H1 (cell line): Measurements from ENCODE around the gene RCC1. TPM values are rescaled to one million over a fixed set of nuclear protein-coding genes. Genes with fewer than 3 reads are reported as not detected.
"Not testable (repeated sequence)": the region's sequence is repeated elsewhere in the genome, so short reads cannot be mapped to it uniquely, and the experiment has no call there.

Experiments used
- CTCF ChIA-PET: fragments of 300-600 bp; sonication (Branson Sonifier 250); formaldehyde crosslinking; loops from one replicate; lab custom pipeline; 2021; ENCODE audit not compliant: partially characterized antibody; lab: Charles Lee
- POLR2A ChIA-PET: fragments of 300-600 bp; sonication (Branson Sonifier 250); formaldehyde crosslinking; loops from one replicate; lab custom pipeline; 2021; ENCODE audit warnings: inconsistent platforms; ENCODE audit not compliant: partially characterized antibody; lab: Charles Lee
- DNase-seq, 2 experiments: peaks; one replicate each; pipeline versions ENCODE4 v3.0.0 to v3.0.0-alpha.2; 2010 to 2022; ENCODE audit warnings: low spot score in 2 of 2, low read depth in 1 of 2, mixed read lengths in 1 of 2
- FAIRE-seq: peaks from 2 replicates; lab custom pipeline; 2011; peaks lifted over from hg19 to GRCh38; lab: Jason Lieb, UNC
- H2AFZ ChIP-seq: 2 replicates; pipeline ENCODE4 v1.8.1; 2012; ENCODE audit warnings: low read length, inconsistent platforms
- H2AK5ac ChIP-seq: 2 replicates; pipeline ENCODE4 v1.6.1; 2013; ENCODE audit warnings: low read depth, low read length
- H2BK120ac ChIP-seq: replicated peaks from 2 replicates; pipeline ENCODE3; 2013; ENCODE audit warnings: low read depth, low read length, inconsistent platforms
- H2BK12ac ChIP-seq: 2 replicates; pipeline ENCODE4 v1.6.1; 2013; ENCODE audit warnings: low read depth, low read length
- H2BK15ac ChIP-seq: 2 replicates; pipeline ENCODE4 v1.6.1; 2013; ENCODE audit warnings: low read length
- H2BK20ac ChIP-seq: 2 replicates; pipeline ENCODE4 v1.6.1; 2013; ENCODE audit warnings: low read length
- H2BK5ac ChIP-seq: 2 replicates; pipeline ENCODE4 v1.6.1; 2013; ENCODE audit warnings: low read depth, low read length
- H3K14ac ChIP-seq: 2 replicates; pipeline ENCODE4 v1.6.1; 2013; ENCODE audit warnings: inconsistent platforms; ENCODE audit not compliant: insufficient read length
- H3K18ac ChIP-seq: 2 replicates; pipeline ENCODE4 v1.6.1; 2013; ENCODE audit warnings: low read length; ENCODE audit errors: extremely low read depth
- H3K23ac ChIP-seq: 2 replicates; pipeline ENCODE4 v1.6.1; 2013; ENCODE audit warnings: inconsistent platforms; ENCODE audit not compliant: insufficient read length
- H3K23me2 ChIP-seq: 2 replicates; pipeline ENCODE4 v1.6.1; 2013; ENCODE audit warnings: low read depth, low read length
- H3K27ac ChIP-seq: 2 replicates; pipeline ENCODE4 v1.6.1; 2011; ENCODE audit warnings: low read depth, low read length, inconsistent platforms
- H3K27me3 ChIP-seq, 4 experiments: replicated peaks in 1 of 4; 1 replicate in 1 of 4; 2 replicates in 3 of 4; pipeline versions ENCODE4 v1.6.1 to v1.8.1; 2011 to 2013; ENCODE audit warnings: low read length in 3 of 4, mild to moderate bottlenecking in 3 of 4, inconsistent platforms in 2 of 4, mixed read lengths in 2 of 4, moderate library complexity in 1 of 4; ENCODE audit not compliant: control insufficient read depth in 3 of 4, insufficient read depth in 3 of 4; ENCODE audit errors: extremely low read depth in 1 of 4
- H3K36me3 ChIP-seq, 4 experiments: 2 replicates each; pipeline versions ENCODE4 v1.6.1 to v1.8.1; 2011 to 2013; ENCODE audit warnings: mild to moderate bottlenecking in 4 of 4, low read length in 3 of 4, moderate library complexity in 2 of 4, control low read depth in 1 of 4, inconsistent platforms in 1 of 4; ENCODE audit not compliant: insufficient read depth in 4 of 4, control insufficient read depth in 2 of 4
- H3K4ac ChIP-seq: replicated peaks from 2 replicates; pipeline ENCODE3; 2013; ENCODE audit warnings: low read length, low read depth, mixed read lengths, inconsistent platforms; ENCODE audit not compliant: insufficient read length
- H3K4me1 ChIP-seq, 4 experiments: replicated peaks in 1 of 4; 1 replicate in 1 of 4; 2 replicates in 3 of 4; pipeline versions ENCODE4 v1.6.1 to v1.8.1; 2011 to 2013; ENCODE audit warnings: low read length in 3 of 4, inconsistent platforms in 2 of 4, mixed read lengths in 1 of 4; ENCODE audit not compliant: insufficient read depth in 4 of 4, control insufficient read depth in 3 of 4
- H3K4me2 ChIP-seq, 2 experiments: 2 replicates each; pipeline versions ENCODE4 v1.6.1 to v1.8.1; 2011 to 2013; ENCODE audit warnings: low read depth in 2 of 2, low read length in 2 of 2, control low read depth in 1 of 2, inconsistent platforms in 1 of 2, mild to moderate bottlenecking in 1 of 2; ENCODE audit not compliant: insufficient read depth in 1 of 2
- H3K4me3 ChIP-seq, 4 experiments: fragments of 200-600, 300-600 bp in 1 of 4; sonication (generic), shearing (Covaris generic), sonication (Bioruptor Twin) in 1 of 4; 2 replicates each; pipeline versions ENCODE4 v1.5.1 to v1.8.1; 2011 to 2016; ENCODE audit warnings: low read length in 4 of 4, low read depth in 3 of 4, control low read depth in 2 of 4, inconsistent platforms in 2 of 4, mild to moderate bottlenecking in 2 of 4, mixed read lengths in 1 of 4, moderate library complexity in 1 of 4; ENCODE audit not compliant: insufficient read depth in 2 of 4; ENCODE audit errors: extremely low read depth in 1 of 4
- H3K56ac ChIP-seq: replicated peaks from 2 replicates; pipeline ENCODE3; 2013; ENCODE audit warnings: low read depth, mild to moderate bottlenecking, mixed read lengths, low read length, inconsistent platforms; ENCODE audit not compliant: insufficient read length
- H3K79me1 ChIP-seq: 2 replicates; pipeline ENCODE4 v1.6.1; 2013; ENCODE audit warnings: low read depth, low read length, control low read depth
- H3K79me2 ChIP-seq, 2 experiments: 2 replicates each; pipeline versions ENCODE4 v1.6.1 to v1.8.1; 2012 to 2013; ENCODE audit warnings: low read length in 2 of 2, mild to moderate bottlenecking in 2 of 2, inconsistent platforms in 1 of 2; ENCODE audit not compliant: insufficient read depth in 2 of 2, control insufficient read depth in 1 of 2
- H3K9ac ChIP-seq, 4 experiments: replicated peaks in 1 of 4; 1 replicate in 1 of 4; 2 replicates in 3 of 4; pipeline versions ENCODE4 v1.6.1 to v1.8.1; 2011 to 2013; ENCODE audit warnings: low read depth in 3 of 4, low read length in 3 of 4, control low read depth in 2 of 4, mild to moderate bottlenecking in 2 of 4, moderate library complexity in 2 of 4, inconsistent platforms in 1 of 4; ENCODE audit errors: extremely low read depth in 1 of 4
- H3K9me3 ChIP-seq, 2 experiments: 2 replicates each; pipeline versions ENCODE4 v1.6.1 to v1.8.1; 2012 to 2013; ENCODE audit warnings: mild to moderate bottlenecking in 2 of 2, moderate library complexity in 2 of 2, control low read depth in 1 of 2, inconsistent platforms in 1 of 2, low read depth in 1 of 2, low read length in 1 of 2, mixed read lengths in 1 of 2; ENCODE audit not compliant: insufficient read depth in 2 of 2
- H4K20me1 ChIP-seq, 2 experiments: replicated peaks in 1 of 2; 2 replicates each; pipeline versions ENCODE3 to v1.8.1; 2011 to 2013; ENCODE audit warnings: inconsistent platforms in 2 of 2, low read length in 2 of 2, mild to moderate bottlenecking in 1 of 2; ENCODE audit not compliant: insufficient read depth in 2 of 2, control insufficient read depth in 1 of 2
- H4K5ac ChIP-seq: 2 replicates; pipeline ENCODE4 v1.6.1; 2013; ENCODE audit warnings: low read length, low read depth, mixed read lengths, inconsistent platforms; ENCODE audit not compliant: insufficient read length
- H4K8ac ChIP-seq: 2 replicates; pipeline ENCODE4 v1.8.0; 2013; ENCODE audit warnings: mild to moderate bottlenecking, moderate library complexity, low read length, inconsistent platforms; ENCODE audit not compliant: insufficient read depth; ENCODE audit errors: extremely low read depth
- H4K91ac ChIP-seq: replicated peaks from 2 replicates; pipeline ENCODE3; 2013; ENCODE audit warnings: low read length, mixed read lengths, inconsistent platforms; ENCODE audit not compliant: insufficient read length
- WGBS, 2 experiments: shearing (Covaris generic) in 1 of 2; methylation state at CpG; one replicate each; pipeline versions ENCODE4 v1.1.6 to v1.1.7; 2013 to 2015; ENCODE audit warnings: low lambda C conversion rate in 2 of 2, mixed read lengths in 2 of 2, inconsistent platforms in 1 of 2, low coverage in 1 of 2, missing lambda C conversion rate in 1 of 2; ENCODE audit not compliant: insufficient replicate concordance in 2 of 2, insufficient coverage in 1 of 2, insufficient read length in 1 of 2; ENCODE audit errors: extremely low coverage in 1 of 2, missing lambda C conversion rate in 1 of 2; 5-methylcytosine and 5-hydroxymethylcytosine counted together
- polyA plus RNA-seq, 7 experiments: library from polyadenylated mRNA; depleted of rRNA in 3 of 7; stranded (reverse) in 5 of 7; unstranded in 2 of 7; fragments of >200 nt in 5 of 7; fragments of 200-250 nt in 2 of 7; gene quantifications; 1 replicate in 5 of 7; 2 replicates in 1 of 7; 4 replicates in 1 of 7; pipeline versions ENCODE4 v1.2.1 to v1.2.3, GENCODE V29; 2011 to 2013; ENCODE audit warnings: missing spikeins in 2 of 7, mixed read lengths in 2 of 7
- small RNA-seq: library from polyadenylated mRNA; stranded (forward); fragments of <200 nt; extraction: miRNeasy Mini kit (QIAGEN cat#:217004); gene quantifications from one replicate; pipeline ENCODE3, GENCODE V24; 2013; ENCODE audit not compliant: insufficient read depth
- total RNA-seq: library from RNA; stranded (reverse); fragmentation: NEBNext Ultra II Directional; extraction: Animal tissue kit (Norgen Biotek cat#: 25700); gene quantifications from 2 replicates; pipeline ENCODE4 v1.2.1, GENCODE V29; 2021

RCC1 gene
- total and polyA plus RNA-seq, 2 of the 8 experiments (the other 6 are each of a cell fraction or from before 2014, with no cell fraction given) = 48.5 to 98.4 TPM

DNA sequence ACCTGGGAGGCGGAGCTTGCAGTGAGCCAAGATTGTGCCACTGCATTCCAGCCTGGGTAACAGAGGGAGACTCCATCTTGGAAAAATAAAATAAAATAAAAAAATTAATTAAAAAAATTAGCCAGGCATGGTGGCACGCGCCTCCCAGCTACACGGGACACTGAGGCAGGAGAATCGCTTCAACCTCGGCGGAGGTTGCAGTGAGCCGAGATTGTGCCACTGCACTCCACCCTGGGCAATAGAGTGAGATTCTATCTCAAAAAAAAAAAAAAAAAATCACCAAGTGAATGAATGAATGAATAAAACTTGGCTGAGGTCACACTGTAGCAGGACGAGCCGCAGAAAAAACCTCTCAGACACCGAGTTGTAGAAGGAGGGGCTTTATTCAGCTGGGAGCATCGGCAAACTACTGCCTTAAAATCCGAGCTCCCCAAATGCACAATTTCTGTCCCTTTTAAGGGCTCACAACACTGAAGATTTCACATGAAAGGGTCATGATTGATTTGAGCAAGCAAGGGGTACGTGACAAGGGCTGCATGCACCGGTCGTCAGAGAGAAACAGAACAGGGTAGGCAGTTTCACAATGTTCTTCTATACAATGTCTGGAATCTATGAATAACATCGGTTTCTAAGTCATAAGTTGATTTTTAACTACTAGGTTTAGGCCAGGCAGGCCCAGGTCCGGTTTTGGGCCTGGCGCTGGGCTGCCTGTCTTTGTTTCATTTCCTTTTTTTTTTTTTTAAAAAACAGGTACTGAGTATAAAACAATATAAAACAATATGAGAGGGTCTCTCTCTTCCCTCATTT, 80.9 kb downstream of the RCC1 start:
- H2AFZ ChIP-seq, H3K36me3 ChIP-seq, H3K9me3 ChIP-seq, H3K4ac ChIP-seq, H2AK5ac ChIP-seq, H4K20me1 ChIP-seq, H3K79me1 ChIP-seq, H3K14ac ChIP-seq, H3K23me2 ChIP-seq, H3K23ac ChIP-seq, H3K18ac ChIP-seq, H4K91ac ChIP-seq, H4K8ac ChIP-seq, H2BK5ac ChIP-seq, H3K9ac ChIP-seq, H2BK15ac ChIP-seq, H3K4me2 ChIP-seq, H3K79me2 ChIP-seq, H2BK120ac ChIP-seq, FAIRE-seq, H3K27ac ChIP-seq, H2BK12ac ChIP-seq, H3K27me3 ChIP-seq, H2BK20ac ChIP-seq, DNase-seq, H3K56ac ChIP-seq, H4K5ac ChIP-seq, H3K4me3 ChIP-seq: not testable (repeated sequence)
- CTCF ChIA-PET = interaction anchor here (1.2 kb wide), 1 partner anchor 10 kb away, joined by 3 read pairs; no protein-coding TSS in a partner anchor
- H3K4me1 ChIP-seq = peaks cover 2 to 13% (median 5%) of the 10 kb centered on the region in 4 experiments; a peak in 6 of 7 replicates
- 99% methylated on average over 19 of the region's 19 CpGs; no CpG with 5 or more reads in 1 of the 2 experiments for WGBS, 2 experiments
- POLR2A ChIA-PET = interaction anchor here (1.0 to 23.4 kb wide), 6 partner anchors 8 to 67 kb away, joined by 3 to 660 read pairs (median 34); partner anchors contain the start of genes RCC1, RNU11, TAF12 and TRNAU1AP

Small RNA genes lying within 50 kb of the gene (small RNA-seq; reads per million reads assigned to genes)
- not detected for gene RNU6ATAC27P
- gene SNORA16A = not detected
- gene SNORA44 = not detected
- not detected for gene SNORA61
- not detected for gene SNORA73A
- 42.9 reads per million, percentile 96 among the genes with 10 or more reads in this experiment for gene SNORA73B
- 1,648 reads per million, percentile 99 among the genes with 10 or more reads in this experiment for gene SNORD99

Other genes with a start within 250 kb of the RCC1 start
- gene SESN2, start 246.5 kb upstream of the RCC1 start, total RNA-seq = 22.6 and 25.1 TPM in 2 replicates
- gene SESN2, start 246.5 kb upstream of the RCC1 start, polyA plus RNA-seq (2011; rRNA removed) = 33.0 and 54.4 TPM in 2 replicates
- 10.4 and 13.7 TPM in 2 replicates for gene MED18, start 177.0 kb upstream of the RCC1 start, total RNA-seq
- gene MED18, start 177.0 kb upstream of the RCC1 start, polyA plus RNA-seq (2011; rRNA removed) = 17.3 and 17.5 TPM in 2 replicates
- 54.1 and 57.8 TPM in 2 replicates for gene PHACTR4, start 136.3 kb upstream of the RCC1 start, total RNA-seq
- 18.6 and 23.7 TPM in 2 replicates for gene PHACTR4, start 136.3 kb upstream of the RCC1 start, polyA plus RNA-seq (2011; rRNA removed)
- 30.8 and 35.2 TPM in 2 replicates for gene TRNAU1AP, start 47.0 kb downstream of the RCC1 start, total RNA-seq
- 22.9 and 37.1 TPM in 2 replicates for gene TRNAU1AP, start 47.0 kb downstream of the RCC1 start, polyA plus RNA-seq (2011; rRNA removed)
- 12.5 and 13.6 TPM in 2 replicates for gene RAB42, start 86.2 kb downstream of the RCC1 start, total RNA-seq
- gene RAB42, start 86.2 kb downstream of the RCC1 start, polyA plus RNA-seq (2011; rRNA removed) = 15.1 and 16.6 TPM in 2 replicates
- 23.7 and 27.2 TPM in 2 replicates for gene TAF12, start 137.0 kb downstream of the RCC1 start, total RNA-seq
- 16.3 and 25.1 TPM in 2 replicates for gene TAF12, start 137.0 kb downstream of the RCC1 start, polyA plus RNA-seq (2011; rRNA removed)
- gene RNU11, start 142.6 kb downstream of the RCC1 start, total RNA-seq = not detected in 2 replicates
- not detected in 2 replicates for gene RNU11, start 142.6 kb downstream of the RCC1 start, polyA plus RNA-seq (2011; rRNA removed)
- 26.2 and 28.1 TPM in 2 replicates for gene GMEB1, start 162.7 kb downstream of the RCC1 start, total RNA-seq
- gene GMEB1, start 162.7 kb downstream of the RCC1 start, polyA plus RNA-seq (2011; rRNA removed) = 10.9 and 13.3 TPM in 2 replicates
- gene YTHDF2, start 230.9 kb downstream of the RCC1 start, total RNA-seq = 159 and 164 TPM in 2 replicates
- gene YTHDF2, start 230.9 kb downstream of the RCC1 start, polyA plus RNA-seq (2011; rRNA removed) = 101 and 128 TPM in 2 replicates